A673 (cell line): ENCODE data around the gene SLFN5. TPM values are rescaled to one million over a fixed set of nuclear protein-coding genes. Genes with fewer than 3 reads are reported as not detected.

ENCODE experiments used
- BruUV-seq: library from RNA; stranded (reverse); fragments of 400-500 nt; replicated peaks from 2 replicates; lab custom pipeline; 2021; lab: Mats Ljungman, UMichigan
- CTCF ChIA-PET: fragments of 300-600 bp; sonication (Branson Sonifier 250); formaldehyde crosslinking; loops from one replicate; lab custom pipeline; 2022; ENCODE audit warnings: antibody characterized with exemption; lab: Charles Lee
- POLR2A ChIA-PET: fragments of 300-600 bp; sonication (Branson Sonifier 250); formaldehyde crosslinking; loops from one replicate; lab custom pipeline; 2022; ENCODE audit warnings: antibody characterized with exemption; ENCODE audit not compliant: low non-redundant PET; lab: Charles Lee
- DNase-seq: peaks from one replicate; pipeline ENCODE4 v3.0.0-alpha.2; 2015; ENCODE audit warnings: low spot score
- H3K27ac ChIP-seq: fragments of 200-600 bp; sonication (generic); 2 replicates; pipeline ENCODE4 v1.5.1; 2016; ENCODE audit warnings: mixed run types, low read depth, mild to moderate bottlenecking, mixed read lengths, antibody characterized with exemption, low read length; ENCODE audit not compliant: poor library complexity, severe bottlenecking
- H3K27me3 ChIP-seq: fragments of 200-600 bp; sonication (generic); replicated peaks from 2 replicates; pipeline ENCODE4 v1.6.1; 2017; ENCODE audit warnings: mixed run types, low read depth, mild to moderate bottlenecking, mixed read lengths, antibody characterized with exemption, low read length; ENCODE audit not compliant: insufficient read depth, poor library complexity
- H3K36me3 ChIP-seq: fragments of 200-600 bp; sonication (generic); 2 replicates; pipeline ENCODE4 v1.6.1; 2016; ENCODE audit warnings: mixed run types, mild to moderate bottlenecking, mixed read lengths, antibody characterized with exemption, low read length; ENCODE audit not compliant: insufficient read depth, poor library complexity, severe bottlenecking
- H3K4me1 ChIP-seq: fragments of 200-600 bp; sonication (generic); 2 replicates; pipeline ENCODE4 v1.6.1; 2017; ENCODE audit warnings: mixed run types, mild to moderate bottlenecking, mixed read lengths, antibody characterized with exemption, low read length; ENCODE audit not compliant: insufficient read depth, poor library complexity, severe bottlenecking
- H3K4me3 ChIP-seq: fragments of 200-600 bp; sonication (generic); 2 replicates; pipeline ENCODE4 v1.5.1; 2016; ENCODE audit warnings: low read depth, mixed run types, mild to moderate bottlenecking, mixed read lengths, low read length; ENCODE audit not compliant: poor library complexity, severe bottlenecking
- H3K9me3 ChIP-seq: fragments of 200-600 bp; sonication (generic); 2 replicates; pipeline ENCODE4 v1.6.1; 2016; ENCODE audit warnings: mixed run types, low read depth, mild to moderate bottlenecking, mixed read lengths, antibody characterized with exemption, low read length; ENCODE audit not compliant: poor library complexity, severe bottlenecking
- CTCF ChIP-seq: fragments of 300-800, 200-600 bp; sonication (generic); conservative IDR thresholded peaks from 2 replicates; pipeline ENCODE4 v1.5.1; 2017; ENCODE audit warnings: low read depth, mild to moderate bottlenecking, antibody characterized with exemption, low read length, moderate library complexity, mixed read lengths
- EZH2 ChIP-seq: fragments of 200-600 bp; sonication (generic); IDR thresholded peaks from 2 replicates; pipeline ENCODE4 v1.6.1; 2017; ENCODE audit warnings: borderline replicate concordance, low read depth, mild to moderate bottlenecking, mixed read lengths, antibody characterized with exemption, low read length; ENCODE audit not compliant: poor library complexity, severe bottlenecking
- intact Hi-C: fragments of 100-400 bp; cut with micrococcal nuclease; formaldehyde crosslinking; loops from one replicate; pipeline ENCODE4 v1.10.0; 2022; ENCODE audit not compliant: unreplicated experiment
- total RNA-seq: library from RNA; stranded (reverse); gene quantifications from 2 replicates; pipeline ENCODE4 v1.2.3, GENCODE V29; 2021

The SLFN5 gene
- total RNA-seq, 1 experiment from 2014 or later, result 5.2 TPM

- H3K27ac ChIP-seq, result no peak overlapping the region
- intact Hi-C loops, result no loop called here
- no peaks in the 10 kb centered on the region for H3K36me3 ChIP-seq
- no peaks in the 10 kb centered on the region for H3K9me3 ChIP-seq
- POLR2A ChIA-PET, result no interaction called here
- no peaks in the 10 kb centered on the region for H3K27me3 ChIP-seq
- CTCF ChIA-PET, result no interaction called here
- no peak for DNase-seq
- TF ChIP-seq CTCF, result no peak
- no peak for TF ChIP-seq EZH2
- H3K4me3 ChIP-seq, result no peak overlapping the region
- peaks cover 11% of the 10 kb centered on the region for H3K4me1 ChIP-seq
- no TSS peak for BruUV-seq
These were observed 50.4 kb downstream of the SLFN5 start for GRCh38 chr17:35293151-35293847.

- peaks cover 11% of the 10 kb centered on the region for H3K4me1 ChIP-seq
- BruUV-seq, result no TSS peak
- intact Hi-C loops, result loop anchor here (2.0 kb wide), 1 partner anchor 50 kb away; no protein-coding TSS in a partner anchor
- H3K9me3 ChIP-seq, result no peaks in the 10 kb centered on the region
- peak overlapping the region; percentile 2 for H3K27ac ChIP-seq
- H3K36me3 ChIP-seq, result no peaks in the 10 kb centered on the region
- TF ChIP-seq EZH2 (no peak), CTCF (no peak)
- POLR2A ChIA-PET, result no interaction called here
- H3K4me3 ChIP-seq, result no peak overlapping the region
- CTCF ChIA-PET, result no interaction called here
- H3K27me3 ChIP-seq, result no peaks in the 10 kb centered on the region
- DNase-seq, result no peak
These were observed 51.9 kb downstream of the SLFN5 start for GRCh38 chr17:35294756-35295155.

- intact Hi-C loops, result loop anchor here (2.0 kb wide), 1 partner anchor 51 kb away; no protein-coding TSS in a partner anchor
- TF ChIP-seq CTCF, result no peak
- TF ChIP-seq EZH2, result no peak
- H3K4me1 ChIP-seq, result peaks cover 11% of the 10 kb centered on the region
- H3K27me3 ChIP-seq, result no peaks in the 10 kb centered on the region
- no peak overlapping the region for H3K4me3 ChIP-seq
- H3K36me3 ChIP-seq, result no peaks in the 10 kb centered on the region
- H3K9me3 ChIP-seq, result no peaks in the 10 kb centered on the region
- no TSS peak for BruUV-seq
- ChIA-PET CTCF (no interaction called here), POLR2A (no interaction called here)
- H3K27ac ChIP-seq, result peak overlapping the region; percentile 47
- peak; percentile 92 for DNase-seq
These were observed 52.8 kb downstream of the SLFN5 start for GRCh38 chr17:35295686-35296085.
